ENCODE data around the gene S100A9.

S100A9 gene

DNA sequence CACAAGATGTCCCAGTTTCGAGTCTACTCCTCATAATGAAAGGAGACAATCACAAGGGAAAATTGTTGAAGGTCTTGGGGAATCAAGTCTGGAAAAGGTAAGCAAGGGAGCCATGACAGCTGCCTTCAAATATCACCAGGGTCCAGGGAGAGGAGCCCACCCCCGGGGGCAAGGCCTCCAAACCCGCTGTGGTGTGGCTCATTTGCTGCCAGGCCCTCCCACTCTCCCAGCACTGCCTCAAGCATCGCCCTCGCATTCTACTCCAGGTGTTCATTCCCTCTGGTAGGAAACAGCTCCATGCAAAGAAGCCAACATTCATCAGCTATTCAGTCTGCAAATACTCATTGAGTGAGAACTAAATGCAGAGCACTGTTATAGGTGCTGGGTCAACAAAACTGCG is 8.6 kb downstream of the S100A9 start:
- no peak overlapping the region for H3K27ac ChIP-seq (ENCODE audit: insufficient read depth in 1 of 2, low read depth in 1 of 2, low read length in 2 of 2, poor library complexity in 1 of 2, severe bottlenecking in 2 of 2)
- no peaks in the 10 kb centered on the region for H3K36me3 ChIP-seq (ENCODE audit: control insufficient read depth in 4 of 4, insufficient read depth in 4 of 4, low read length in 3 of 4)
- peaks cover 0 to 10% (median 2%) of the 10 kb centered on the region in 4 experiments for H3K4me1 ChIP-seq (ENCODE audit: control extremely low read depth in 1 of 4, control insufficient read depth in 4 of 4, insufficient read depth in 4 of 4, low read length in 3 of 4)
- WGBS (ENCODE audit: insufficient coverage): 95% methylated on average over 5 of the region's 6 CpGs
- H3K4me3 ChIP-seq (ENCODE audit: control insufficient read depth in 1 of 7, extremely low read depth in 1 of 7, insufficient read depth in 4 of 7, low read depth in 2 of 7, low read length in 6 of 7): no peak overlapping the region
- CTCF ChIA-PET: interaction anchor here (0.6 to 6.0 kb wide), 2 partner anchors 13 to 87 kb away, joined by 4 to 27 read pairs; no protein-coding TSS in a partner anchor
- H3K9me3 ChIP-seq (ENCODE audit: control extremely low read depth in 1 of 5, control insufficient read depth in 4 of 5, insufficient read depth in 2 of 5, low read depth in 1 of 5, low read length in 4 of 5): no peaks in the 10 kb centered on the region
- POLR2A ChIA-PET: no interaction called here
- no peaks in the 10 kb centered on the region for H3K27me3 ChIP-seq (replicated peaks in 2 of 5; ENCODE audit: control insufficient read depth in 4 of 5, insufficient read depth in 5 of 5, low read length in 4 of 5)
- DNase-seq: no peak

DNA sequence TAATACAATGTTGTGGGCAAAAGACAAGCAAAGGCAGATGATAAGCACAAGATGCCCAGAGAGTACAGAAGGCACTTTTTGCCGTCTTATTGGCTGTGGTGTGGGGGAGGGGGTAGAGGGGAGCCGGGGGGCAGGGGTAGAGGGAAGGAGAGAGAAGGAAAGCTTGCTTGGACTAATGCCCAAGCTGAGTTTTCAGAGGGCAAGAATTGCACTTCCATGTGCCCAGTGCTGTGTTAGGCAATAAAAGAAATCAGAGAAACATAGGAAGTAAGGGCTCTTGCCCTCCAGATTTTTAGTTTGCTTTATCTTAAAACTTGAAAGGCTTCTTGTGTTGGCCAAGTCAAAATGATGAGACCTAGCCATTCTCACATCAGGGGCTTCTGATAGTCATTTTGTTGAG is 9.4 kb downstream of the S100A9 start:
- ChIA-PET CTCF (interaction anchor here (6.0 kb wide), 1 partner anchor 14 kb away, joined by 27 read pairs; no protein-coding TSS in a partner anchor), POLR2A (no interaction called here)
- Histone ChIP-seq H3K27me3 (replicated peaks in 2 of 5; ENCODE audit: control insufficient read depth in 4 of 5, insufficient read depth in 5 of 5, low read length in 4 of 5) (no peaks in the 10 kb centered on the region), H3K4me3 (ENCODE audit: control insufficient read depth in 1 of 7, extremely low read depth in 1 of 7, insufficient read depth in 4 of 7, low read depth in 2 of 7, low read length in 6 of 7) (no peak overlapping the region), H3K9me3 (ENCODE audit: control extremely low read depth in 1 of 5, control insufficient read depth in 4 of 5, insufficient read depth in 2 of 5, low read depth in 1 of 5, low read length in 4 of 5) (no peaks in the 10 kb centered on the region), H3K27ac (ENCODE audit: insufficient read depth in 1 of 2, low read depth in 1 of 2, low read length in 2 of 2, poor library complexity in 1 of 2, severe bottlenecking in 2 of 2) (no peak overlapping the region), H3K4me1 (ENCODE audit: control extremely low read depth in 1 of 4, control insufficient read depth in 4 of 4, insufficient read depth in 4 of 4, low read length in 3 of 4) (peaks cover 0 to 10% (median 2%) of the 10 kb centered on the region in 4 experiments), H3K36me3 (ENCODE audit: control insufficient read depth in 4 of 4, insufficient read depth in 4 of 4, low read length in 3 of 4) (no peaks in the 10 kb centered on the region)
- no peak for DNase-seq
- WGBS (ENCODE audit: insufficient coverage): no CpG with 5 or more reads among the region's 2 CpGs

DNA sequence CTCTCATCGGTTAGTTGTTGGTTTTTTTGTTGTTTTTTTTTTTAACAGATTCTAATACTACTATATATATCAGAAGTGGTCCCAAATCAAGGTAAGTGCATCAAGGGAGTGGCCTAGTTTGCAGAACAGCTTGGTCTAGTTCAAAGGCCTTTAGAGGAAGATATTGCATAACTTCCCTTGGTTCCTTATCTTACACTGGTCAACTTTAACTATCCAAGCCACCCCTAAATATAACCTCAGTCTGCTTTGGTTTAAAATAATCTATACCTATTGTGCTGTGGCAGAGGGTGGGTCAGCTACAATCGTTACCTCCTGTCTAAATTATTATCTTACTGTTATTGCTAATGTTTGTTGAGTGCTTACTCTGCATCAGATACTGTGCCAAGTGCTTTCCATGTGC is 10.8 kb downstream of the S100A9 start:
- no peak for DNase-seq
- no CpG with 5 or more reads among the region's 2 CpGs for WGBS (ENCODE audit: insufficient coverage)
- Histone ChIP-seq H3K9me3 (ENCODE audit: control extremely low read depth in 1 of 5, control insufficient read depth in 4 of 5, insufficient read depth in 2 of 5, low read depth in 1 of 5, low read length in 4 of 5) (no peaks in the 10 kb centered on the region), H3K36me3 (ENCODE audit: control insufficient read depth in 4 of 4, insufficient read depth in 4 of 4, low read length in 3 of 4) (no peaks in the 10 kb centered on the region), H3K4me1 (ENCODE audit: control extremely low read depth in 1 of 4, control insufficient read depth in 4 of 4, insufficient read depth in 4 of 4, low read length in 3 of 4) (peaks cover 0 to 10% (median 2%) of the 10 kb centered on the region in 4 experiments), H3K27me3 (replicated peaks in 2 of 5; ENCODE audit: control insufficient read depth in 4 of 5, insufficient read depth in 5 of 5, low read length in 4 of 5) (no peaks in the 10 kb centered on the region), H3K27ac (ENCODE audit: insufficient read depth in 1 of 2, low read depth in 1 of 2, low read length in 2 of 2, poor library complexity in 1 of 2, severe bottlenecking in 2 of 2) (no peak overlapping the region), H3K4me3 (ENCODE audit: control insufficient read depth in 1 of 7, extremely low read depth in 1 of 7, insufficient read depth in 4 of 7, low read depth in 2 of 7, low read length in 6 of 7) (no peak overlapping the region)
- POLR2A ChIA-PET: no interaction called here
- CTCF ChIA-PET: interaction anchor here (6.0 kb wide), 1 partner anchor 16 kb away, joined by 27 read pairs; no protein-coding TSS in a partner anchor

DNA sequence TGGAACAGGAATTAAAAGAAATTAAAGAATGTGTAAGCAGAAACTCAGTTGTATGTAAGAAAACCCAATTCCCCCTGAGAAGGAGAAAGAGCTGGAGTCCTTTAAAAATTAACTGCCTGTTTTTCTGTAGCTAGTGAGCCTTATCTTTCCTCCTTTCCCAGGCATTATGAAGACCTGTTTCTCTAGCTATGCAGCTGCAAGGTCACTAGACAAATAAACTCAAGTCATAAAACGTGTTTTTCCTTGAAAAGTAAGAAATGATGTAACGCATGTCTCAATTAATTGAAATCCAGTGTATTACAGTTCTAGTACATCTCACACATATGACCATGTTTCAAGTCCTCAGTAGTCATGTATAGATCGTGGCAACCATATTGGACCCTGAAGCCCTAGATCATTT is 12.5 kb downstream of the S100A9 start:
- WGBS (ENCODE audit: insufficient coverage): 100% methylated on average over 2 of the region's 3 CpGs
- Histone ChIP-seq H3K36me3 (ENCODE audit: control insufficient read depth in 4 of 4, insufficient read depth in 4 of 4, low read length in 3 of 4) (no peaks in the 10 kb centered on the region), H3K4me1 (ENCODE audit: control extremely low read depth in 1 of 4, control insufficient read depth in 4 of 4, insufficient read depth in 4 of 4, low read length in 3 of 4) (peaks cover 0 to 11% (median 2%) of the 10 kb centered on the region in 4 experiments), H3K9me3 (ENCODE audit: control extremely low read depth in 1 of 5, control insufficient read depth in 4 of 5, insufficient read depth in 2 of 5, low read depth in 1 of 5, low read length in 4 of 5) (no peaks in the 10 kb centered on the region), H3K27ac (ENCODE audit: insufficient read depth in 1 of 2, low read depth in 1 of 2, low read length in 2 of 2, poor library complexity in 1 of 2, severe bottlenecking in 2 of 2) (no peak overlapping the region), H3K4me3 (ENCODE audit: control insufficient read depth in 1 of 7, extremely low read depth in 1 of 7, insufficient read depth in 4 of 7, low read depth in 2 of 7, low read length in 6 of 7) (no peak overlapping the region), H3K27me3 (replicated peaks in 2 of 5; ENCODE audit: control insufficient read depth in 4 of 5, insufficient read depth in 5 of 5, low read length in 4 of 5) (no peaks in the 10 kb centered on the region)
- ChIA-PET POLR2A (no interaction called here), CTCF (interaction anchor here (1.0 kb wide), 1 partner anchor 14 kb away, joined by 4 read pairs; no protein-coding TSS in a partner anchor)
- DNase-seq: no peak

DNA sequence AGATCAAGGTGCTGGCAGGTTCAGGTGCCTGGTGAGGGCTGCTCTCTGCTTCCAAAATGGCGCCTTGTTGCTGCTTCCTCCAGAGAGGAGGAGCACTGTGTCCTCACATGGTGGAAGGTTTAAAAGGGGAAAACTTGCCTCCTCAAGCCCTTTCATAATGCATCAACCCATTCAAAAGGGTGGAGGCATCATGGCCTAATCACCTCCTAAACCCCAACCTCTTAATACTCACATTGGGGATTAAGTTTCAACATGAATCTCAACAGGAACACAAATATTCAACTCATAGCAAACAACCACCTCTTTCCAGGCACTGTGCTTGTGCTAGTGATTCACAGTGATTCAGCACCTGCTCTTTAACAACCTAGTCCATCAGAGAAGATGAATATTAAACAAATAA is 13.6 kb downstream of the S100A9 start:
- Histone ChIP-seq H3K9me3 (ENCODE audit: control extremely low read depth in 1 of 5, control insufficient read depth in 4 of 5, insufficient read depth in 2 of 5, low read depth in 1 of 5, low read length in 4 of 5) (no peaks in the 10 kb centered on the region), H3K36me3 (ENCODE audit: control insufficient read depth in 4 of 4, insufficient read depth in 4 of 4, low read length in 3 of 4) (no peaks in the 10 kb centered on the region), H3K4me3 (ENCODE audit: control insufficient read depth in 1 of 7, extremely low read depth in 1 of 7, insufficient read depth in 4 of 7, low read depth in 2 of 7, low read length in 6 of 7) (no peak overlapping the region), H3K4me1 (ENCODE audit: control extremely low read depth in 1 of 4, control insufficient read depth in 4 of 4, insufficient read depth in 4 of 4, low read length in 3 of 4) (peaks cover 0 to 15% (median 2%) of the 10 kb centered on the region in 4 experiments), H3K27me3 (replicated peaks in 2 of 5; ENCODE audit: control insufficient read depth in 4 of 5, insufficient read depth in 5 of 5, low read length in 4 of 5) (no peaks in the 10 kb centered on the region), H3K27ac (ENCODE audit: insufficient read depth in 1 of 2, low read depth in 1 of 2, low read length in 2 of 2, poor library complexity in 1 of 2, severe bottlenecking in 2 of 2) (no peak overlapping the region)
- POLR2A ChIA-PET: no interaction called here
- WGBS (ENCODE audit: insufficient coverage): no CpG with 5 or more reads among the region's 1 CpG
- DNase-seq: no peak
- CTCF ChIA-PET: no interaction called here

DNA sequence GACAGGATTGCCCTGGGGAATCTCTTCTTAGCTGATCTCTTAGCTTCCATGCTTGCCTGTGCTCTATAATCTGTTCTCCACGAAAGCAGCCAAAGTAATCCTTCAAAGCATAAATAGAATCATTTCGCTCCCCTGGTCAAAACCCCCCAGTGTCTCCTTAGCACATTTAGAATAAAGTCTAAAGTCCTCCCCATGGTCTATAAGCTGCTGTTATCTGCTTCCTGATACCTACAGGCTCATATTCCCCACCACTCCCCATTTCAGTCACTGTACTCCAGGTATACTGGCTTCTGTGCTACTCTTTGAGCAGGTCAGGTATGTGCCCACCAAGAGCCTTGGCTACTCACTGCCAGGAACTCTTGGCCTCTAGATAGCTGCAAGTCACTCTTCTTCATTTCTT is 14.9 kb downstream of the S100A9 start:
- H3K36me3 ChIP-seq (ENCODE audit: control insufficient read depth in 4 of 4, insufficient read depth in 4 of 4, low read length in 3 of 4): no peaks in the 10 kb centered on the region
- ChIA-PET CTCF (interaction anchor here (2.5 kb wide), 1 partner anchor 20 kb away, joined by 9 read pairs; no protein-coding TSS in a partner anchor), POLR2A (no interaction called here)
- DNase-seq: no peak
- H3K4me3 ChIP-seq (ENCODE audit: control insufficient read depth in 1 of 7, extremely low read depth in 1 of 7, insufficient read depth in 4 of 7, low read depth in 2 of 7, low read length in 6 of 7): no peak overlapping the region
- peaks cover 0 to 15% (median 2%) of the 10 kb centered on the region in 4 experiments for H3K4me1 ChIP-seq (ENCODE audit: control extremely low read depth in 1 of 4, control insufficient read depth in 4 of 4, insufficient read depth in 4 of 4, low read length in 3 of 4)
- 100% methylated on average over 1 of the region's 2 CpGs for WGBS (ENCODE audit: insufficient coverage)
- H3K27ac ChIP-seq (ENCODE audit: insufficient read depth in 1 of 2, low read depth in 1 of 2, low read length in 2 of 2, poor library complexity in 1 of 2, severe bottlenecking in 2 of 2): no peak overlapping the region
- H3K27me3 ChIP-seq (replicated peaks in 2 of 5; ENCODE audit: control insufficient read depth in 4 of 5, insufficient read depth in 5 of 5, low read length in 4 of 5): no peaks in the 10 kb centered on the region
- H3K9me3 ChIP-seq (ENCODE audit: control extremely low read depth in 1 of 5, control insufficient read depth in 4 of 5, insufficient read depth in 2 of 5, low read depth in 1 of 5, low read length in 4 of 5): no peaks in the 10 kb centered on the region

DNA sequence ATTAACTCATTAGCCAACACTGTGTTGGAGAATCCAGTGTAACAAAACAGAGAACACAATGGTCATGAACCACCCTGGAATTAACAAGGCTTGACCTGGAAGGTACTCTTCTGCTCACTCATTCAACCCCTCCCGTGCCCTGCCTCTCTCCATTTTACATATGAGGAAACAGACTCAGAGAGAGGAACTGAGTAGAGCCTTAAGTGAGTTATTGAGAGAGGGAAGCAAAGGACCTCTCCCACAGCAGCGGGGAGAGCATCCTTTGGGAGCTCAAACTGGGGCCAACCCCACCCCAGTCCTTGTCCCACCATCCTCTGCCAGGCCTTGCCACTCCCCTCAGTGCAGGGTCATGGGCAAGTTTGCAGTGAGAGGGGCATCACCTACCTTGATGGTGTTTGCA is 16.4 kb downstream of the S100A9 start:
- POLR2A ChIA-PET: no interaction called here
- Histone ChIP-seq H3K4me1 (ENCODE audit: control extremely low read depth in 1 of 4, control insufficient read depth in 4 of 4, insufficient read depth in 4 of 4, low read length in 3 of 4) (peaks cover 0 to 4% (median 0%) of the 10 kb centered on the region in 4 experiments), H3K4me3 (ENCODE audit: control insufficient read depth in 1 of 7, extremely low read depth in 1 of 7, insufficient read depth in 4 of 7, low read depth in 2 of 7, low read length in 6 of 7) (no peak overlapping the region), H3K36me3 (ENCODE audit: control insufficient read depth in 4 of 4, insufficient read depth in 4 of 4, low read length in 3 of 4) (no peaks in the 10 kb centered on the region), H3K27me3 (replicated peaks in 2 of 5; ENCODE audit: control insufficient read depth in 4 of 5, insufficient read depth in 5 of 5, low read length in 4 of 5) (peaks cover 0 to 2% (median 0%) of the 10 kb centered on the region in 5 experiments), H3K9me3 (ENCODE audit: control extremely low read depth in 1 of 5, control insufficient read depth in 4 of 5, insufficient read depth in 2 of 5, low read depth in 1 of 5, low read length in 4 of 5) (no peaks in the 10 kb centered on the region), H3K27ac (ENCODE audit: insufficient read depth in 1 of 2, low read depth in 1 of 2, low read length in 2 of 2, poor library complexity in 1 of 2, severe bottlenecking in 2 of 2) (no peak overlapping the region)
- CTCF ChIA-PET: interaction anchor here (1.0 to 2.5 kb wide), 2 partner anchors 22 to 28 kb away, joined by 3 to 9 read pairs; no protein-coding TSS in a partner anchor
- DNase-seq: no peak
- no CpG with 5 or more reads among the region's 2 CpGs for WGBS (ENCODE audit: insufficient coverage)
